Transverse colon (tissue), 4 donors: ENCODE measurements around the gene STK38L. TPM values are rescaled to one million over a fixed set of nuclear protein-coding genes. Genes with fewer than 3 reads are reported as not detected.
A peak's percentile ranks its signal among the peaks of the same experiment; 100 is the strongest.

Source experiments
- DNase-seq: peaks from one replicate; pipeline ENCODE4 v3.0.0-alpha.2; 2019
- H3K27ac ChIP-seq, 4 donors: fragments of 200-600 bp; sonication (generic); 2 replicates each; pipeline ENCODE4 v1.5.1; 2016 to 2018; ENCODE audit warnings: inconsistent platforms in 4 of 4
- H3K27me3 ChIP-seq: fragments of 200-600 bp; sonication (generic); 2 replicates; pipeline ENCODE4 v1.5.1; 2017; ENCODE audit warnings: inconsistent platforms
- H3K36me3 ChIP-seq, 4 donors: fragments of 200-600 bp; sonication (generic); 2 replicates each; pipeline ENCODE4 v1.5.1; 2017 to 2019; ENCODE audit warnings: inconsistent platforms in 4 of 4
- H3K4me1 ChIP-seq, 4 donors: fragments of 200-600 bp; sonication (generic); 2 replicates each; pipeline ENCODE4 v1.5.1; 2017 to 2020; ENCODE audit warnings: inconsistent platforms in 4 of 4
- H3K4me3 ChIP-seq, 4 donors: fragments of 200-600 bp; sonication (generic); 1 replicate in 1 of 4; 2 replicates in 3 of 4; pipeline versions ENCODE4 v1.5.1 to v1.6.1; 2017 to 2019; ENCODE audit warnings: inconsistent platforms in 4 of 4
- H3K9me3 ChIP-seq, 2 donors: fragments of 200-600 bp; sonication (generic); 2 replicates each; pipeline ENCODE4 v1.5.1; 2017 to 2019; ENCODE audit warnings: inconsistent platforms in 2 of 2
- CTCF ChIP-seq, 5 experiments: fragments of 200-600 bp in 3 of 5; fragments of 450-650 bp in 2 of 5; sonication (generic) in 3 of 5; IDR thresholded peaks; 1 replicate in 2 of 5; 2 replicates in 3 of 5; pipeline ENCODE4 v1.5.1; 2016 to 2017; ENCODE audit warnings: antibody characterized with exemption in 5 of 5, inconsistent platforms in 3 of 5, mild to moderate bottlenecking in 2 of 5, moderate library complexity in 1 of 5
- EP300 ChIP-seq: sonication (generic); formaldehyde crosslinking; IDR thresholded peaks from one replicate; pipeline ENCODE4 v1.6.1; 2017; ENCODE audit warnings: antibody characterized with exemption, low read depth
- POLR2A ChIP-seq: fragments of 450-650 bp; IDR thresholded peaks from one replicate; pipeline ENCODE4 v1.6.1; 2016; ENCODE audit warnings: antibody characterized with exemption, mild to moderate bottlenecking, moderate library complexity
- POLR2AphosphoS5 ChIP-seq, 3 donors: sonication (generic); formaldehyde crosslinking; IDR thresholded peaks; one replicate each; pipeline ENCODE4 v1.6.1; 2016; ENCODE audit warnings: antibody characterized with exemption in 3 of 3
- WGBS, 2 donors: methylation state at CpG; one replicate each; pipeline ENCODE4 v1.1.5; 2018; ENCODE audit warnings: low coverage in 1 of 2; 5-methylcytosine and 5-hydroxymethylcytosine counted together
- in situ Hi-C, 4 donors: fragments of 200-750 bp; cut with MboI; loops; one replicate each; pipeline versions ENCODE4 v1.15.0 to v1.15.1; 2017; ENCODE audit warnings: low sequenced_read_pairs in 3 of 4, low pct_ligation_motif_present in 1 of 4, low pct_unique_long_range_greater_than_20kb in 1 of 4
- intact Hi-C: fragments of 100-400 bp; cut with DNase I; formaldehyde crosslinking; loops from one replicate; pipeline ENCODE4 v1.15.1; 2023; ENCODE audit warnings: low total_unique reads
- total RNA-seq, 4 donors: library from RNA; depleted of rRNA; stranded (reverse); fragments of >200 nt; gene quantifications; one replicate each; pipeline ENCODE4 v1.1.0, GENCODE V29; 2016

STK38L gene
- total RNA-seq, 4 donors from 2014 or later = 18.5 to 51.8 (median 40.9) TPM

GRCh38 chr12:27319409-27319808, 75.3 kb downstream of the STK38L start:
- in situ Hi-C loops = loop anchor here (10.0 to 25.0 kb wide), 3 partner anchors 182 to 285 kb away; no protein-coding TSS in a partner anchor
- Histone ChIP-seq H3K9me3 (no peaks in the 10 kb centered on the region), H3K4me3 (no peak overlapping the region), H3K4me1 (no peaks in the 10 kb centered on the region), H3K27ac (no peak overlapping the region), H3K36me3 (peaks cover 0 to 79% (median 26%) of the 10 kb centered on the region in 4 donors), H3K27me3 (no peaks in the 10 kb centered on the region)
- intact Hi-C loops = no loop called here
- no peak for TF ChIP-seq EP300
- TF ChIP-seq CTCF (IDR thresholded peaks at IDR 0.05) = no peak
- no peak for TF ChIP-seq POLR2AphosphoS5 (IDR thresholded peaks at IDR 0.05)
- no peak for TF ChIP-seq POLR2A
- DNase-seq = no peak
- 28 to 63% methylated on average over 1 of the region's 1 CpG for WGBS, 2 donors

GRCh38 chr12:27319848-27320247, 75.8 kb downstream of the STK38L start:
- 100% methylated on average over 2 of the region's 2 CpGs for WGBS, 2 donors
- no peak overlapping the region for H3K27ac ChIP-seq
- peaks cover 0 to 75% (median 25%) of the 10 kb centered on the region in 4 donors for H3K36me3 ChIP-seq
- no peaks in the 10 kb centered on the region for H3K4me1 ChIP-seq
- no peak for DNase-seq
- H3K4me3 ChIP-seq = no peak overlapping the region
- no peaks in the 10 kb centered on the region for H3K9me3 ChIP-seq
- TF ChIP-seq POLR2A (no peak), POLR2AphosphoS5 (IDR thresholded peaks at IDR 0.05) (no peak), CTCF (IDR thresholded peaks at IDR 0.05) (no peak), EP300 (no peak)
- intact Hi-C loops (no loop called here), in situ Hi-C loops (loop anchor here (10.0 to 25.0 kb wide), 3 partner anchors 183 to 285 kb away; no protein-coding TSS in a partner anchor)
- H3K27me3 ChIP-seq = no peaks in the 10 kb centered on the region

GRCh38 chr12:27324530-27324929, 80.4 kb downstream of the STK38L start:
- Histone ChIP-seq H3K36me3 (peaks cover 0 to 40% (median 16%) of the 10 kb centered on the region in 4 donors), H3K27me3 (no peaks in the 10 kb centered on the region), H3K4me3 (no peak overlapping the region), H3K4me1 (no peaks in the 10 kb centered on the region), H3K9me3 (no peaks in the 10 kb centered on the region), H3K27ac (no peak overlapping the region)
- intact Hi-C loops (no loop called here), in situ Hi-C loops (loop anchor here in 3 of 4 donors (25.0 kb wide), 2 partner anchors 187 to 287 kb away; no protein-coding TSS in a partner anchor)
- no peak for DNase-seq
- no peak for TF ChIP-seq POLR2A
- no peak for TF ChIP-seq EP300
- no peak for TF ChIP-seq POLR2AphosphoS5 (IDR thresholded peaks at IDR 0.05)
- TF ChIP-seq CTCF (IDR thresholded peaks at IDR 0.05) = no peak

GRCh38 chr12:27330846-27331245, 86.8 kb downstream of the STK38L start:
- 40 to 58% methylated on average over 1 of the region's 1 CpG for WGBS, 2 donors
- in situ Hi-C loops (no loop called here), intact Hi-C loops (no loop called here)
- Histone ChIP-seq H3K36me3 (peaks cover 0 to 3% (median 0%) of the 10 kb centered on the region in 4 donors), H3K9me3 (no peaks in the 10 kb centered on the region), H3K4me1 (peaks cover 0 to 28% (median 13%) of the 10 kb centered on the region in 4 donors), H3K4me3 (no peak overlapping the region), H3K27ac (peak overlapping the region in 2 of 4 donors; percentile 36 to 70), H3K27me3 (peaks cover 20% of the 10 kb centered on the region)
- DNase-seq = no peak
- TF ChIP-seq POLR2AphosphoS5 (IDR thresholded peaks at IDR 0.05) = no peak
- TF ChIP-seq EP300 = no peak
- TF ChIP-seq POLR2A = no peak
- TF ChIP-seq CTCF (IDR thresholded peaks at IDR 0.05) = no peak
